Right atrium auricular region (tissue), 2 donors: ENCODE results near the gene SARS1. TPM values are rescaled to one million over a fixed set of nuclear protein-coding genes. Genes with fewer than 3 reads are reported as not detected.

Experiments
- DNase-seq: peaks from one replicate; pipeline ENCODE4 v3.0.0-alpha.2; 2019; ENCODE audit warnings: low spot score
- H3K27ac ChIP-seq, 2 donors: fragments of 200-600 bp; sonication (generic); 1 replicate in 1 of 2; 2 replicates in 1 of 2; pipeline ENCODE4 v1.5.1; 2016 to 2019
- H3K27me3 ChIP-seq, 2 donors: fragments of 200-600 bp; sonication (generic); one replicate each; pipeline versions ENCODE4 v1.5.1 to v1.6.0; 2017 to 2019
- H3K36me3 ChIP-seq: fragments of 200-600 bp; sonication (generic); one replicate; pipeline ENCODE4 v1.5.1; 2016
- H3K4me1 ChIP-seq, 2 donors: fragments of 200-600 bp; sonication (generic); one replicate each; pipeline versions ENCODE4 v1.5.1 to v1.6.0; 2017 to 2019
- H3K4me3 ChIP-seq, 2 donors: fragments of 200-600 bp; sonication (generic); 1 replicate in 1 of 2; 2 replicates in 1 of 2; pipeline ENCODE4 v1.5.1; 2017 to 2019; ENCODE audit warnings: mild to moderate bottlenecking in 1 of 2, moderate library complexity in 1 of 2
- H3K9me3 ChIP-seq, 2 donors: fragments of 200-600 bp; sonication (generic); one replicate each; pipeline ENCODE4 v1.5.1; 2019
- total RNA-seq, 2 donors: library from RNA; depleted of rRNA; stranded (reverse); fragments of >200 nt; gene quantifications; one replicate each; pipeline ENCODE4 v1.1.0, GENCODE V29; 2016
- TF ChIP-seq, protein P1 (sequence below), 2 donors: fragments of 200-600 bp; sonication (generic); IDR thresholded peaks; one replicate each; pipeline ENCODE4 v1.5.1; 2019; ENCODE audit warnings: antibody characterized with exemption in 2 of 2

The SARS1 gene
- total RNA-seq, 2 donors from 2014 or later = 108 to 130 TPM

DNA sequence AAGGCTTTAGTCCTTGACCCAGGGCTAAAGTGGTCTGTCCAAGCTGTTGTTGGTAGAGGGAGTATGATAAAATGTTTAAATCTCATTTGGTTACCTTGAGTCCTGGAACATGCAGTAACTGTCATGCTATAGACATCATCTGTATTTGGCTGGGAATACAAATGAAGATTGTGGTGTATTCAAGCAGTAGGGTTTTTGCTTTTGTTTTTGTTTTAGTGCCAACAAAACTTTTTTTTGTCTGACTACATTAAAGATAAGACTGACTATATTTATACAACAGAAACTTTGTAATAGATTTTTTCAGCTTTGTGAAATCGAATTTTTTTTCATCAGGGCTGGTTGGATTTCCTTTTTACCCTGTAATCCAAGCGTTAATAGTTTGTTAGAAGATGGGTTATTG is 7.4 kb upstream of the SARS1 start:
- no peaks in the 10 kb centered on the region for H3K27me3 ChIP-seq
- DNase-seq = no peak
- H3K36me3 ChIP-seq = no peaks in the 10 kb centered on the region
- no peaks in the 10 kb centered on the region for H3K9me3 ChIP-seq
- peak overlapping the region in 1 of 2 donors; percentile 83 for H3K27ac ChIP-seq
- peaks cover 0 to 19% of the 10 kb centered on the region in 2 donors for H3K4me1 ChIP-seq
- no peak overlapping the region for H3K4me3 ChIP-seq
- TF ChIP-seq, protein P1, sequence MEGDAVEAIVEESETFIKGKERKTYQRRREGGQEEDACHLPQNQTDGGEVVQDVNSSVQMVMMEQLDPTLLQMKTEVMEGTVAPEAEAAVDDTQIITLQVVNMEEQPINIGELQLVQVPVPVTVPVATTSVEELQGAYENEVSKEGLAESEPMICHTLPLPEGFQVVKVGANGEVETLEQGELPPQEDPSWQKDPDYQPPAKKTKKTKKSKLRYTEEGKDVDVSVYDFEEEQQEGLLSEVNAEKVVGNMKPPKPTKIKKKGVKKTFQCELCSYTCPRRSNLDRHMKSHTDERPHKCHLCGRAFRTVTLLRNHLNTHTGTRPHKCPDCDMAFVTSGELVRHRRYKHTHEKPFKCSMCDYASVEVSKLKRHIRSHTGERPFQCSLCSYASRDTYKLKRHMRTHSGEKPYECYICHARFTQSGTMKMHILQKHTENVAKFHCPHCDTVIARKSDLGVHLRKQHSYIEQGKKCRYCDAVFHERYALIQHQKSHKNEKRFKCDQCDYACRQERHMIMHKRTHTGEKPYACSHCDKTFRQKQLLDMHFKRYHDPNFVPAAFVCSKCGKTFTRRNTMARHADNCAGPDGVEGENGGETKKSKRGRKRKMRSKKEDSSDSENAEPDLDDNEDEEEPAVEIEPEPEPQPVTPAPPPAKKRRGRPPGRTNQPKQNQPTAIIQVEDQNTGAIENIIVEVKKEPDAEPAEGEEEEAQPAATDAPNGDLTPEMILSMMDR (IDR thresholded peaks at IDR 0.05) = no peak

DNA sequence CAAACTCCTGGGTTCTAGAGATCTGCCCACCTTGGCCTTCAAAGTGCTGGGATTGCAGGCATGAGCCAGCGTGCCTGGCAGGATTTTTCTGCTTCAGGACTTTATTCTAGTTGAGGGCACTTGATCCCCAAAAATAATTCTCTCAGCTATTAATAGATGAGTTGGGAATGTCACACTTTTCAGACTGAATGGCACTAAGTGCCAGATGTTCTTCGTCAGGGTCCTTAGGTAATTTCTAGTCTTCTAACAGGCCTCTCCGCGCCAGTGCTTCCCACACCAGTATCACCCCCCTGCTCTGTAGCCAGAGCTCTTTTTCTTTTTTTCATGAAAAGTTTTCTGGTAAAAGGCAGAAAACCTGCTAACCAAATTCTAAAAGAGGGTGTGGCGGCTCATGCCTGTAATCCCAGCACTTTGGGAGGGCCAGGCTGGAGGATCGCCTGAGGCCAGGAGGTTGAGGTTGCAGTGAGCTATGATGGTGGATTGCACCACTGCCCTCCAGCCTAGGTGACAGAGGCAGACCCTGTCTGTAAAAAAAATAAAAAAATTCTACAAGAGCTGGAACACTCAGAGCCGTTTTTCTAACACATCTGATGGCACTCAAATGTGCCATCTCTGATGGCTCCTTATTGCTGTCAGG is 6.1 kb upstream of the SARS1 start:
- Histone ChIP-seq H3K27ac (peak overlapping the region; percentile 47 to 83), H3K36me3 (no peaks in the 10 kb centered on the region), H3K4me1 (peaks cover 0 to 19% of the 10 kb centered on the region in 2 donors), H3K9me3 (no peaks in the 10 kb centered on the region), H3K27me3 (no peaks in the 10 kb centered on the region), H3K4me3 (no peak overlapping the region)
- TF ChIP-seq, protein P1 (IDR thresholded peaks at IDR 0.05) = no peak
- DNase-seq = no peak

DNA sequence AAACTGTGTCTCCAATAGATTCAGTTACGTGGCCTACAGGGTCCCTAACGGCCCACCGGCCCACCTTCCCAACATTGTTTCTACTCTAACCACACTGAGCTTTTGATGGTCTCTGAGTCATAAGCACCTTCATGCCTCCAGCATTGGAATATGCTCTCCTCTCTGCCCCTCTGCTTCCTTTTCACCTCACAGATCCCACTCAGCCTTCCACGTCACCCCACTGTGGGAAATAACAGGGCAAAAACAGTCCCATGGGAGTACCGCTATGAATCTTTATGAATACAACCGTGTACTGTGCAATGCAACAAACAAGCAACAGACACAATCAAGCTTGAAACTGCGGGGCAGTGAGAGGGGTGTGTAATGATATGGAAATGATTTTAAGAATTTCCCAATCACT is 5.3 kb upstream of the SARS1 start:
- no peak for DNase-seq
- Histone ChIP-seq H3K27me3 (no peaks in the 10 kb centered on the region), H3K36me3 (no peaks in the 10 kb centered on the region), H3K27ac (peak overlapping the region; percentile 47 to 83), H3K4me3 (no peak overlapping the region), H3K4me1 (peaks cover 0 to 22% of the 10 kb centered on the region in 2 donors), H3K9me3 (no peaks in the 10 kb centered on the region)
- TF ChIP-seq, protein P1 (IDR thresholded peaks at IDR 0.05) = no peak

DNA sequence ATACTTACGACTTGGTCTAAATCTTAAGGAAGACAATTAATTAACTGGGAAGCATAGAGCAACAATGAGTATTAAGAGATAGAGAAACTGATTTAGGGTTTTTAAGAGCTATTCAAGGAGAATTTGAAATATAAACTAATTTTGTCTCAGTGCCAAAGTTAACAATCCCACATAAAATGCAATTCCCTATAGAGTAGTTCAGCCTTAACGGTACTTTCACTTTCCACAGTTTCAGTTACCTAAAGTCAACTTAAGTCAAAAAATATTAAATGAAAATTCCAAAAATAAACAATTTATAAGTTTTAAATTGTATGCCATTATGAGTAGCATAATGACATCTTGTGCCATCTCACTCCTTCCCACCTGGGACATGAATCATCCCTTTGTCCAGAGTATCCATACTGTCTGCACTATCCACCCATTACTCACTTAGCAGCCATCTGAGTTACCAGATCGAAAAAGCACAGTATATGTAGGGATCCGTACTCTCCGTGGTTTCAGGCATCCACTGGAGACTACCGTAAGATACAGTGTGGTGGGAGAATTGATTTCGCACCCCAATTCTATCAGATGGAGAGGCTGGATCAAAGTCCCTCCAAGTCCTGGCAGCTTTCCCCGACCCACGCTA is 4.8 kb upstream of the SARS1 start:
- Histone ChIP-seq H3K9me3 (no peaks in the 10 kb centered on the region), H3K27me3 (no peaks in the 10 kb centered on the region), H3K4me3 (no peak overlapping the region), H3K36me3 (no peaks in the 10 kb centered on the region), H3K4me1 (peaks cover 0 to 24% of the 10 kb centered on the region in 2 donors), H3K27ac (peak overlapping the region in 1 of 2 donors; percentile 83)
- TF ChIP-seq, protein P1 (IDR thresholded peaks at IDR 0.05) = no peak
- DNase-seq = no peak

DNA sequence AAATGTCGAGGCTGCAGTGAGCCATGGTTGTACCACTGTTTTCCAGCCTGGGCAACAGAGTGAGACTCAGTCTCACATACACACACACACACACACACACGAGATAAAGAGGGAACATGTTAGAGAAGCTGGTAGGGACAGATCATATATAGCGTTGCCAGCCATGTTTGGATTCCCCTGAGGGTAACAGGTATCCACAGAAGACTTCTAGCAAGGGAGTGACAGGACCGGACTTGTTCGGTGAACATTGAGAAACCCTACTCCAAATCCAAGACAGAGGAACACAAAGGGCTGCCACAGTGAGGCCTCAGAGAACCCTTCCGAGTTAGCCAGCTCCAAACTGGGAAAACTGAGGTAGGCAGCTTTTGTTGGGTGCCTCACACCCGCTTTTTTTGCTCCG is 3.7 kb upstream of the SARS1 start:
- H3K27me3 ChIP-seq = no peaks in the 10 kb centered on the region
- H3K36me3 ChIP-seq = no peaks in the 10 kb centered on the region
- TF ChIP-seq, protein P1 (IDR thresholded peaks at IDR 0.05) = no peak
- H3K4me1 ChIP-seq = peaks cover 0 to 28% of the 10 kb centered on the region in 2 donors
- no peak overlapping the region for H3K4me3 ChIP-seq
- DNase-seq = no peak
- H3K9me3 ChIP-seq = no peaks in the 10 kb centered on the region
- no peak overlapping the region for H3K27ac ChIP-seq
